AG04449 (cell line): ENCODE measurements around the gene IKBIP.
"Not testable (repeated sequence)": the region's sequence is repeated elsewhere in the genome, so short reads cannot be mapped to it uniquely, and the experiment has no call there.

Source experiments
- CTCF ChIA-PET: fragments of 350-600 bp; formaldehyde crosslinking; extraction: SDS; loops from one replicate; lab custom pipeline; 2021; ENCODE audit warnings: antibody characterized with exemption; lab: Yijun Ruan, JAX
- POLR2A ChIA-PET: fragments of 400-600, 350-600 bp; formaldehyde crosslinking; extraction: SDS; loops from one replicate; lab custom pipeline; 2020; ENCODE audit warnings: antibody characterized with exemption, inconsistent platforms; lab: Yijun Ruan, JAX
- DNase-seq: peaks from one replicate; pipeline ENCODE4 v3.0.0-alpha.2; 2010; ENCODE audit warnings: low read depth, low spot score
- H3K4me3 ChIP-seq: 2 replicates; pipeline ENCODE4 v1.5.1; 2011; ENCODE audit warnings: low read depth, mild to moderate bottlenecking, control low read depth, low read length
- TF ChIP-seq, protein P1 (sequence below): IDR thresholded peaks from one replicate; pipeline ENCODE4 v1.5.1; 2011; ENCODE audit warnings: mild to moderate bottlenecking, moderate library complexity, low read length, control low read depth, inconsistent platforms; ENCODE audit not compliant: insufficient read depth; ENCODE audit errors: missing control alignments

Gene IKBIP

DNA sequence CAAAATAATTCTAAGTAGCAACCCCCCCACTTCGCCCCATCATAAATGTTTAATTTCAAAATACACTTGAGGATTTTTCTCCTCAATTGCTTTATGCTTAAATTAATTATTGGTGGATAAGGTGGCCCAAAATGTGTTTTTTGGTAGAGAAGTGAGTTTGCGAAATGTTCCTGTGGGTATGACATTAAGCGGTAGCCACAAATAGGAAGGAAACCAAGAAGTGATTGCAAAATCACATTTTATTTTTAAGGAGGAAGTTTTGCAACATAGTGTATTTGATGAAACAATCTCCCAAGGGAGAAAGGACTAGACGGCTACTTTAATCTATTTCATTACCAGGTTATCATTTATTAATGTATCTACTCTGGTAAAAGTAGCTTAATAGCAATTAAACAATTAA, 25.6 kb downstream of the IKBIP start:
- TF ChIP-seq, protein P1, sequence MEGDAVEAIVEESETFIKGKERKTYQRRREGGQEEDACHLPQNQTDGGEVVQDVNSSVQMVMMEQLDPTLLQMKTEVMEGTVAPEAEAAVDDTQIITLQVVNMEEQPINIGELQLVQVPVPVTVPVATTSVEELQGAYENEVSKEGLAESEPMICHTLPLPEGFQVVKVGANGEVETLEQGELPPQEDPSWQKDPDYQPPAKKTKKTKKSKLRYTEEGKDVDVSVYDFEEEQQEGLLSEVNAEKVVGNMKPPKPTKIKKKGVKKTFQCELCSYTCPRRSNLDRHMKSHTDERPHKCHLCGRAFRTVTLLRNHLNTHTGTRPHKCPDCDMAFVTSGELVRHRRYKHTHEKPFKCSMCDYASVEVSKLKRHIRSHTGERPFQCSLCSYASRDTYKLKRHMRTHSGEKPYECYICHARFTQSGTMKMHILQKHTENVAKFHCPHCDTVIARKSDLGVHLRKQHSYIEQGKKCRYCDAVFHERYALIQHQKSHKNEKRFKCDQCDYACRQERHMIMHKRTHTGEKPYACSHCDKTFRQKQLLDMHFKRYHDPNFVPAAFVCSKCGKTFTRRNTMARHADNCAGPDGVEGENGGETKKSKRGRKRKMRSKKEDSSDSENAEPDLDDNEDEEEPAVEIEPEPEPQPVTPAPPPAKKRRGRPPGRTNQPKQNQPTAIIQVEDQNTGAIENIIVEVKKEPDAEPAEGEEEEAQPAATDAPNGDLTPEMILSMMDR, result no peak
- POLR2A ChIA-PET, result interaction anchor here (0.7 to 1.3 kb wide), 3 partner anchors 16 to 150 kb away, joined by 3 to 5 read pairs (median 3); partner anchors contain the start of gene IKBIP
- H3K4me3 ChIP-seq, result no peak overlapping the region
- CTCF ChIA-PET, result interaction anchor here (0.9 kb wide), 1 partner anchor 52 kb away, joined by 3 read pairs; no protein-coding TSS in a partner anchor
- DNase-seq, result no peak

GRCh38 chr12:98612696-98613334, 31.8 kb downstream of the IKBIP start:
- DNase-seq, result no peak
- POLR2A ChIA-PET, result interaction anchor here (0.7 kb wide), 1 partner anchor 140 kb away, joined by 3 read pairs; no protein-coding TSS in a partner anchor
- CTCF ChIA-PET, result interaction anchor here (1.2 kb wide), 1 partner anchor 46 kb away, joined by 3 read pairs; no protein-coding TSS in a partner anchor
- TF ChIP-seq, protein P1, result no peak
- no peak overlapping the region for H3K4me3 ChIP-seq

- ChIA-PET POLR2A (interaction anchor here (0.7 to 1.0 kb wide), 2 partner anchors 12 to 19 kb away, joined by 3 to 4 read pairs; no protein-coding TSS in a partner anchor), CTCF (no interaction called here)
- TF ChIP-seq, protein P1, result no peak
- H3K4me3 ChIP-seq, result no peak overlapping the region
- DNase-seq, result no peak
Observed at GRCh38 chr12:98610596-98610995, 34.0 kb downstream of the IKBIP start.

GRCh38 chr12:98606359-98606988, 38.1 kb downstream of the IKBIP start:
- DNase-seq, result no peak
- POLR2A ChIA-PET, result interaction anchor here (0.9 to 3.5 kb wide), 2 partner anchors 8 to 12 kb away, joined by 3 to 22 read pairs; partner anchors contain the start of gene SLC25A3
- TF ChIP-seq, protein P1, result no peak
- CTCF ChIA-PET, result interaction anchor here (0.9 to 1.8 kb wide), 6 partner anchors 11 to 392 kb away, joined by 3 to 5 read pairs (median 3); no protein-coding TSS in a partner anchor
- H3K4me3 ChIP-seq, result no peak overlapping the region

DNA sequence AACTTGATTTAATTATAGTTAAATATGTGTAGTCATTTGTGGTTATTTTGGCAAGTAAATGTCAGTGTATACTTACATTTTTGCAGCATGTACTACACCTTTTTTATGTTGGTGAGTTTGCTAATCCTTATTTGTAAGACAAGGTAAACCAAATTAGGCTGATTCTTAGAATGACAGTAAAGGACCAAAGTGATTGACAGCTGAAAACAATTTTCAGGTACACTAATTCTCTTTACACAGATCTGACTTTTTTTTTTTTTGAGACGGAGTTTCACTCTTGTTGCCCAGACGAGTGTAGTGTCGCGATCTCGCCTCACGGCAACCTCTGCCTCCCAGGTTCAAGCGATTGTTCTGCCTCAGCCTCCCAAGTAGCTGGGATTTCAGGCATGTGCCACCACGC, 42.7 kb downstream of the IKBIP start:
- TF ChIP-seq, protein P1, result no peak
- POLR2A ChIA-PET, result interaction anchor here (0.6 to 1.6 kb wide), 2 partner anchors 8 to 80 kb away, joined by 3 to 5 read pairs; partner anchors contain the start of gene SLC25A3
- DNase-seq, result no peak
- CTCF ChIA-PET, result interaction anchor here (1.2 to 1.4 kb wide), 2 partner anchors 16 to 36 kb away, joined by 3 read pairs; no protein-coding TSS in a partner anchor
- no peak overlapping the region for H3K4me3 ChIP-seq

- CTCF ChIA-PET, result interaction anchor here (1.1 to 1.2 kb wide), 2 partner anchors 31 kb away, joined by 3 to 6 read pairs; no protein-coding TSS in a partner anchor
- POLR2A ChIA-PET, result interaction anchor here (0.7 to 1.6 kb wide), 2 partner anchors 9 to 126 kb away, joined by 3 to 4 read pairs; no protein-coding TSS in a partner anchor
- not testable (repeated sequence) for H3K4me3 ChIP-seq, DNase-seq
Observed at GRCh38 chr12:98597313-98597712, 47.3 kb downstream of the IKBIP start.
